GM19397 (cell line): ENCODE results near the gene IFI44.
A peak's percentile ranks its signal among the peaks of the same experiment; 100 is the strongest.

ENCODE experiments used
- ATAC-seq: cut with Tn5 transposase; IDR thresholded peaks from one replicate; pipeline ENCODE4 v1.9.1; 2021; ENCODE audit warnings: mild to moderate bottlenecking, moderate library complexity; ENCODE audit not compliant: unreplicated experiment

The IFI44 gene

DNA sequence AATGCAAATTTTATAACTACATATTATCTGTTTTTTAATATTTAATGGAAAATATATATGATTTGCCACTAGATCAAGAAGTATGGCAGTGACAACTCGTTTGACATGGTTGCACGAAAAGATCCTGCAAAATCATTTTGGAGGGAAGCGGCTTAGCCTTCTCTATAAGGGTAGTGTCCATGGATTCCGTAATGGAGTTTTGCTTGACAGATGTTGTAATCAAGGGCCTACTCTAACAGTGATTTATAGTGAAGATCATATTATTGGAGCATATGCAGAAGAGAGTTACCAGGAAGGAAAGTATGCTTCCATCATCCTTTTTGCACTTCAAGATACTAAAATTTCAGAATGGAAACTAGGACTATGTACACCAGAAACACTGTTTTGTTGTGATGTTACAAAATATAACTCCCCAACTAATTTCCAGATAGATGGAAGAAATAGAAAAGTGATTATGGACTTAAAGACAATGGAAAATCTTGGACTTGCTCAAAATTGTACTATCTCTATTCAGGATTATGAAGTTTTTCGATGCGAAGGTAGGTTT, 556 bp downstream of the IFI44 start:
- ATAC-seq = no peak

GRCh38 chr1:78651241-78651640, 1.6 kb downstream of the IFI44 start:
- ATAC-seq = no peak

DNA sequence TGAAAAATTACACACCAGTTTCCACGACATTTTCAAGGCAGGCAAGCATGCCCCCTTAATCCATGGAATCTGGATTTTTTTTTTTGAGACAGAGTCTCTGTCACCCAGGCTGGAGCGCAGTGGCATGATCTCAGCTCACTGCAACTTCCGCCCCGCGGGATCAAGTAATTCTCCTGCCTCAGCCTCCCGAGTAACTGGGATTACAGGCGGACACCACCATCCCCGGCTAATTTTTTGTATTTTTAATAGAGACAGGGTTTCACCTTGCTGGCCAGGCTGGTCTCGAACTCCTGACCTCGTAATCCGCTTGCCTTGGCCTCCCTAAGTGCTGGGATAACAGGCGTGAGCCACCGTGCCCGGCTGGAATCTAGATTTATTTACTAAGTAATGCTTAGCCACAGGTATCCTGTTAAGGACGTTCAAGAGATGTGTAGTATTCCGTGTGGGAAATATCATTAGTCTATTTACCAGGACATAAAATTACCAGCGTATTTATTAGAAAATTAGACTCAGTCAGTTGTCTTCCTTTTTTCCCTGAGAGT, 2.5 kb downstream of the IFI44 start:
- ATAC-seq = no peak

- ATAC-seq = no peak
These were observed 9.3 kb downstream of the IFI44 start for GRCh38 chr1:78658901-78659300.

GRCh38 chr1:78663923-78664322, 14.3 kb downstream of the IFI44 start:
- no peak for ATAC-seq

DNA sequence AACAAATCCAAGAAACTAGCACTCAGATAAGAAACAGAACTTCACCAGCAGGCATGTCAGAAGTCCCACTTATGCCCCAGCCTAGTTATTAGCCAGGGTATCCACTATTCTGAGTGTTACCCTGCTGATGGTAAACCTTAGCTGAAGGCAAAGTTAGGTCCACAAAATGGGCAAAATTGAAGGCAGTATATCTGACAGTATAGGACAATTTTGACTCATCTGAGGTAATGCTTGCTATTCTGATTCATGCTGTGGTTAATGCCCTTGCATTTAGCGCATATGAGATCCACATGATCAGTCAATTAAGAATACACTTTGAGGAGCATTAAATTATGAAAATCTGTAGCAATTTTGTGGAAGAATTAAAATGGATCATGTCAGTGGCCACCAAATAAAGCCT, 15.1 kb downstream of the IFI44 start:
- ATAC-seq = no peak

- no peak for ATAC-seq
These were observed 16.2 kb downstream of the IFI44 start for GRCh38 chr1:78665809-78666208.

- ATAC-seq = no peak
These were observed 18.3 kb downstream of the IFI44 start for GRCh38 chr1:78667939-78668338.

- ATAC-seq = no peak
These were observed 18.8 kb downstream of the IFI44 start for GRCh38 chr1:78668427-78668826.

- no peak for ATAC-seq
These were observed 22.8 kb downstream of the IFI44 start for GRCh38 chr1:78672428-78672827.

DNA sequence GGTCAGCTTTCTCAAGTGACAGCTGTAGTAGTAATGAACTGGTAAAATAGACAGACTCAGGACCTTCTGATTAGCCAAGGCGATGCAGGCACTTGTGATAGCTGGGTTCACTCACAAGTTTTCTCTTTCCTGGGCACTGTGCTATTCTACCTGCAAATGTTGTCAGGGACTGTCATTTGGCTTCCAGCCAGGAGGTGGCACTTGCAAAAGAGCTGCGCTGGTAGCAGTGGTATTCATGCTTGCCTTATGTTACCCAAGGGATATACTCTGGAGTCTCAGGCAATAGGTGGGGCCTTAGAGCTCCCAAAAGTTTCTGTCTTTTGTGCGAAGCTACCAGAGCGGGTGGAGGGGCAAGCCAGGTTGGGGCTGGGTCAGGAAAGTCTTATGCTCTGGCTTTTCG, 23.5 kb downstream of the IFI44 start:
- ATAC-seq = no peak

DNA sequence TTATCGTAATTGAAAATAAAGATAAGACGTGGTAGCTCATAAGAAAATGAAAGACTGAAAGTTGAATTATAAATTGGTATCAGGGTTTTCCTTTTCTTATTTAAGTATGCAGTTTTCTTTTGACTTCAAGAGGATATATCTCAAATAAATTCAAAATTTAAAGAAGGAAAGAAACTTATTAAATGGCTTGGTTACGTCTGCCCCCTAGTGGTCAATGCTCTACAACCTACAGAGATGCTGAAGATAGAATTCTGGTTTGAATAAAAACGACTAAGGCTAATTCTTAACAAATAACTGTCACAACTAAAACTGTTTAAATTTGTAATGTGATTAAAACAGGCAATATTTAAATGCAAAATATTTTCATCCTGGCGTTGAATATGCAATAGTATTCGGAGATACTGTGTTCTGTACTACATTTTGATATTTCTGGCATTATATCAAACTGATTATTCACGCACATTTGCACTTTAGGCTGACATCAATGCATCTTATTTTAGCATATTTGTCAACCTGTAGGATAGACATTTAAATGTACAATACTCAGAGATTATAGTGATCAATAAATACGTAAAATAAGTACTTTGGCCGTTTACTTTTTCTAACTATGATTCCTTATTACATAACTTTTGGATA, 26.8 kb downstream of the IFI44 start:
- peak; percentile 37 for ATAC-seq

GRCh38 chr1:78676993-78677392, 27.4 kb downstream of the IFI44 start:
- ATAC-seq = no peak

DNA sequence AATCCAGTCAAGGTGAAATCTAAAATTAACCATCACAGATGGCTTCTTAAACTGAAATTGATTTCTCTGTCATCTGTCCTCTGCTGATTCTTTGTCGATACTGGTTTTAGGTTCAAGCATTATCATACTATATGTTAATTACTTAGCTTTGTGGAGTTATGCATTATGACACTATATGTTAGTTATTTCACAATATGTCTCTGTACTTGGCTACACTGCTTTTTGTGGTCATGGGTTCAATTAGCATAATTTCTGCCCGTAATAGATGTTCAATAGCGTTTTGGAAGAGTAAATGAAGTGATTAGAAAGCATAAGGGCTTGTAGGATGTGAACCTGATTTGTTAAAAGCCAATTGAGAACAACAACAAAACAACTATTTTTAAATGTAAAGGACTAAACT, 28.2 kb downstream of the IFI44 start:
- ATAC-seq = no peak

GRCh38 chr1:78678324-78678723, 28.7 kb downstream of the IFI44 start:
- ATAC-seq = peak; percentile 79

- no peak for ATAC-seq
These were observed 31.6 kb downstream of the IFI44 start for GRCh38 chr1:78681265-78681664.

DNA sequence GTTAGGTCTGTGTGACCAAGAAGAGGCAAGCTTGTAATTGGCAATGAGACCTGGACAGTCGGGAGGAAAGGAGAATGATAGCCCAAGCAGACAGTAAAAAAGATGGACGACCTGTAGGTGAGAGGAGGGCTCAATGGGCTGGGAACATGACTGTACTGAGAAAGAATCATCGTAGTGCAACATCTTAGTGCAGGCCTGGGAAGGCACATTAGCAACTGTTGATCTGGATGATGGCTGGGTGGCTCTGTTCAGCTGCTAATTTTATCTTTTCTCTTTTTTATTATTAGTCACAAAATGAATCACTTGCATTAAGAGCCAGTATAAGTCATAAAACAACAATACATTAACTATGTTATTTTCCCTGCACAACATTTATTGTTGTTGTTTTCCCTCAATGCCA, 32.9 kb downstream of the IFI44 start:
- ATAC-seq = no peak

DNA sequence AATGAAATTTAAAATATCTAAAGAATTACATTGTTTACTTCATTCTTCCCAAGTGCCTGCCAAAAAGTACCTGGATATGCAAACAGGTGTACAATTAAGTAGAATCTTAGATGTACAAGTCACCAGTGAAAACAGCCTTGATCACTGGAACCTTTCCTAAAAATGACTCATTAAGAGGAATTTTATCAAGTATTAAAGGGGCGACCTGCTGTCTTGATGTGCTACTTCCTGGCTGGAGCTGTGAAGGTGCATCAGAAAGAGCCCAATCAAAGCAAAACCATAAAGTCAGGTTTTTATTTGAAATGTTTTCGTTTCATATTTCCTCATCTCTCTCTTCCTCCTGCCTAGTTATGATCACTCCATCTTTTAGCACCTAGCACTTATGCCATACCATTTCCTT, 33.4 kb downstream of the IFI44 start:
- ATAC-seq = no peak

GRCh38 chr1:78687315-78687714, 37.7 kb downstream of the IFI44 start:
- ATAC-seq = no peak

DNA sequence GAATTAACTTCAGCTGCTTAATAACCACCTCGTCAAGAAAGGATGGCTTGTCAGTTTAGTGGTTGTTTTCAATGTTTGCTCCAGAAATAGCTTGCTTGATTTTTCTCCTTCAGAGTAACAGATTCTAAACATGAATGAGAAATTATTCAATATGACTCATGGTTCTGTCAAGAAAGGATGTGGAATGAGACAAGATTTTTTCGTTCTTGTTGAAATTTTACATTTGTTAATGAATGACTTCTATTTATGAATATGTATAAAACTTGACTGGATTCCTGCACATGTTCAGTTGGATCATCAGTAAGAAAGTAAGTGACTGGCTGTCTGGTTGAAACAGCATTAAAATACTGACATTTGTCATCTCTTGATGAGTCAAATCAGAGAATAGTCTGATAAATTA, 38.3 kb downstream of the IFI44 start:
- ATAC-seq = no peak

GRCh38 chr1:78688697-78689096, 39.1 kb downstream of the IFI44 start:
- ATAC-seq = no peak

DNA sequence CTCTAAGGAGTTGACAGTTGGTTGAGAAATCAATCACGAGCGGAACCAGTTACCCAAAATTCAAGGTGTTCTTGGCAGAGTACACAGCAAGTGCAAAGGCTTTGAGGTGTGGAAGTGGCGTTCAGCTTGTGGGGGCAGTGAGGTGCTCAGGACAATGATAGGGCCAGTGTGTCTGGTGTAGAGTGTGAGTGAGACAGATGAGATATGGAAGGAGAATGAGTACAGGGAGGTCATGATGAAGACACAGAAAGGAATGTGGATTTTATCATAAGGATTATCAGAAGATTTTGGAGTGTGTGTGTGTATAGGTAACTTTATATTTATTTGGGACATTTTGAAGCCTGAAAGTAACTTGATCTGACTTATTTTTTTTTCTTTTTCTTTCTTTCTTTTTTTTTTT, 40.9 kb downstream of the IFI44 start:
- ATAC-seq = no peak
